ENCODE results near the gene IFT80.

Gene IFT80

GRCh38 chr3:160378331-160379109, 20.5 kb downstream of the IFT80 start:
- Histone ChIP-seq H3K9ac (ENCODE audit: low read length) (no peak overlapping the region), H3K36me3 (ENCODE audit: insufficient read depth, low read length) (peaks cover 48% of the 10 kb centered on the region), H3K27me3 (ENCODE audit: insufficient read depth, low read length) (no peaks in the 10 kb centered on the region), H4K20me1 (ENCODE audit: insufficient read depth, low read length) (no peaks in the 10 kb centered on the region), H3K9me2 (ENCODE audit: low read depth, low read length) (no peaks in the 10 kb centered on the region), H3K4me2 (ENCODE audit: low read length) (no peak overlapping the region), H3K4me3 (ENCODE audit: low read depth, low read length, poor library complexity, severe bottlenecking) (no peak overlapping the region), H3K4me1 (ENCODE audit: insufficient read depth, low read length, severe bottlenecking) (no peaks in the 10 kb centered on the region), H3F3A (ENCODE audit: insufficient read depth, low read length) (no peaks in the 10 kb centered on the region), H3K79me2 (ENCODE audit: insufficient read depth, low read length) (0 out of 2 replicates have a peak, but pooled peaks cover 7% of the 10 kb centered on the region), H2AFZ (ENCODE audit: low read length) (no peak overlapping the region), H3K9me3 (ENCODE audit: low read length) (no peaks in the 10 kb centered on the region), H3K27ac (ENCODE audit: low read depth, low read length, poor library complexity, severe bottlenecking) (no peak overlapping the region)
- no peak for TF ChIP-seq EZH2 (IDR thresholded peaks at IDR 0.05; ENCODE audit: borderline replicate concordance, low read length)

- Histone ChIP-seq H3F3A (ENCODE audit: insufficient read depth, low read length) (no peaks in the 10 kb centered on the region), H3K4me2 (ENCODE audit: low read length) (no peak overlapping the region)
Observed at GRCh38 chr3:160376681-160377080, 22.3 kb downstream of the IFT80 start.

GRCh38 chr3:160374925-160375324, 24.1 kb downstream of the IFT80 start:
- no peaks in the 10 kb centered on the region for H3K9me3 ChIP-seq (ENCODE audit: low read length)
- H3K4me2 ChIP-seq (ENCODE audit: low read length), result no peak overlapping the region
- H3K9me2 ChIP-seq (ENCODE audit: low read depth, low read length), result no peaks in the 10 kb centered on the region
- peaks cover 46% of the 10 kb centered on the region for H3K36me3 ChIP-seq (ENCODE audit: insufficient read depth, low read length)
- no peaks in the 10 kb centered on the region for H4K20me1 ChIP-seq (ENCODE audit: insufficient read depth, low read length)
- no peak overlapping the region for H3K9ac ChIP-seq (ENCODE audit: low read length)
- no peaks in the 10 kb centered on the region for H3F3A ChIP-seq (ENCODE audit: insufficient read depth, low read length)
- H3K27me3 ChIP-seq (ENCODE audit: insufficient read depth, low read length), result no peaks in the 10 kb centered on the region
- H3K79me2 ChIP-seq (ENCODE audit: insufficient read depth, low read length), result no peaks in the 10 kb centered on the region
- no peak for TF ChIP-seq CTCF (IDR thresholded peaks at IDR 0.05; ENCODE audit: low read length)
- TF ChIP-seq EZH2 (IDR thresholded peaks at IDR 0.05; ENCODE audit: borderline replicate concordance, low read length), result no peak
- no peak overlapping the region for H3K4me3 ChIP-seq (ENCODE audit: low read depth, low read length, poor library complexity, severe bottlenecking)
- no peak overlapping the region for H3K27ac ChIP-seq (ENCODE audit: low read depth, low read length, poor library complexity, severe bottlenecking)
- H2AFZ ChIP-seq (ENCODE audit: low read length), result no peak overlapping the region
- H3K4me1 ChIP-seq (ENCODE audit: insufficient read depth, low read length, severe bottlenecking), result peaks cover 9% of the 10 kb centered on the region

More at GRCh38 chr3:160376681-160377080, 22.3 kb downstream of the IFT80 start:
- Histone ChIP-seq H3K79me2 (ENCODE audit: insufficient read depth, low read length) (no peaks in the 10 kb centered on the region), H2AFZ (ENCODE audit: low read length) (no peak overlapping the region), H3K9me2 (ENCODE audit: low read depth, low read length) (no peaks in the 10 kb centered on the region), H3K4me3 (ENCODE audit: low read depth, low read length, poor library complexity, severe bottlenecking) (no peak overlapping the region), H3K36me3 (ENCODE audit: insufficient read depth, low read length) (peaks cover 55% of the 10 kb centered on the region), H3K9ac (ENCODE audit: low read length) (no peak overlapping the region), H3K27me3 (ENCODE audit: insufficient read depth, low read length) (no peaks in the 10 kb centered on the region), H3K4me1 (ENCODE audit: insufficient read depth, low read length, severe bottlenecking) (no peaks in the 10 kb centered on the region), H3K9me3 (ENCODE audit: low read length) (no peaks in the 10 kb centered on the region), H3K27ac (ENCODE audit: low read depth, low read length, poor library complexity, severe bottlenecking) (no peak overlapping the region), H4K20me1 (ENCODE audit: insufficient read depth, low read length) (no peaks in the 10 kb centered on the region)
- no peak for TF ChIP-seq EZH2 (IDR thresholded peaks at IDR 0.05; ENCODE audit: borderline replicate concordance, low read length)

GRCh38 chr3:160374472-160374871, 24.6 kb downstream of the IFT80 start:
- Histone ChIP-seq H3F3A (ENCODE audit: insufficient read depth, low read length) (no peaks in the 10 kb centered on the region), H3K27me3 (ENCODE audit: insufficient read depth, low read length) (no peaks in the 10 kb centered on the region), H3K9ac (ENCODE audit: low read length) (no peak overlapping the region), H3K9me2 (ENCODE audit: low read depth, low read length) (no peaks in the 10 kb centered on the region), H3K79me2 (ENCODE audit: insufficient read depth, low read length) (no peaks in the 10 kb centered on the region), H3K9me3 (ENCODE audit: low read length) (no peaks in the 10 kb centered on the region), H3K27ac (ENCODE audit: low read depth, low read length, poor library complexity, severe bottlenecking) (no peak overlapping the region), H3K4me3 (ENCODE audit: low read depth, low read length, poor library complexity, severe bottlenecking) (no peak overlapping the region), H3K4me1 (ENCODE audit: insufficient read depth, low read length, severe bottlenecking) (peaks cover 13% of the 10 kb centered on the region), H3K4me2 (ENCODE audit: low read length) (no peak overlapping the region), H4K20me1 (ENCODE audit: insufficient read depth, low read length) (no peaks in the 10 kb centered on the region), H3K36me3 (ENCODE audit: insufficient read depth, low read length) (peaks cover 42% of the 10 kb centered on the region), H2AFZ (ENCODE audit: low read length) (no peak overlapping the region)
- TF ChIP-seq EZH2 (IDR thresholded peaks at IDR 0.05; ENCODE audit: borderline replicate concordance, low read length) (no peak), CTCF (IDR thresholded peaks at IDR 0.05; ENCODE audit: low read length) (no peak)

All from OCI-LY1 (cell line).